ENCODE measurements around the gene FAM169A. TPM values are rescaled to one million over a fixed set of nuclear protein-coding genes. Genes with fewer than 3 reads are reported as not detected.

Gene FAM169A
- total and polyA plus RNA-seq, 2 of the 4 experiments (the other 2 are of a cell fraction): under 0.01 TPM; not detected in 1

GRCh38 chr5:74838262-74838661, 27.9 kb downstream of the FAM169A start:
- no peaks in the 10 kb centered on the region for H3K79me1 ChIP-seq (ENCODE audit: low read depth in 1 of 2, low read length in 2 of 2)
- H3K18ac ChIP-seq (ENCODE audit: low read depth, low read length): no peak overlapping the region
- no peak overlapping the region for H2BK5ac ChIP-seq (ENCODE audit: low read depth, low read length, poor library complexity, severe bottlenecking)
- ChIA-PET POLR2A (ENCODE audit: unreplicated experiment) (no interaction called here), CTCF (no interaction called here)
- H2AK5ac ChIP-seq (ENCODE audit: low read depth, low read length): no peak overlapping the region
- H3K4me1 ChIP-seq (ENCODE audit: control insufficient read depth, insufficient read depth, low read length): no peaks in the 10 kb centered on the region
- no peak overlapping the region for H3K4me2 ChIP-seq (ENCODE audit: low read depth, low read length)
- no peaks in the 10 kb centered on the region for H3K36me3 ChIP-seq (ENCODE audit: control insufficient read depth, insufficient read depth, low read length)
- 67% methylated on average over 1 of the region's 2 CpGs; no CpG with 5 or more reads in 1 of the 2 experiments for WGBS, 2 experiments (ENCODE audit: extremely low coverage in 2 of 2, insufficient read length in 1 of 2)
- H2BK15ac ChIP-seq (ENCODE audit: low read depth, low read length): no peak overlapping the region
- DNase-seq (no peak), ATAC-seq (ENCODE audit: low read depth) (no peak)
- no peak for TF ChIP-seq RFX5 (IDR thresholded peaks at IDR 0.05; ENCODE audit: low read depth, low read length)
- TF ChIP-seq SMC3 (IDR thresholded peaks at IDR 0.05; ENCODE audit: low read depth, low read length): no peak
- no peak for TF ChIP-seq RAD21 (IDR thresholded peaks at IDR 0.05; ENCODE audit: low read length)
- no peak for TF ChIP-seq CEBPB (IDR thresholded peaks at IDR 0.05; ENCODE audit: low read depth, low read length)
- no peak for TF ChIP-seq MAZ (IDR thresholded peaks at IDR 0.05; ENCODE audit: borderline replicate concordance, low read depth, low read length)
- no peak for TF ChIP-seq ELK1 (IDR thresholded peaks at IDR 0.05; ENCODE audit: borderline replicate concordance, low read depth, low read length)
- TF ChIP-seq CTCF (conservative IDR thresholded peaks at IDR 0.05; ENCODE audit: low read depth, low read length): no peak
- TF ChIP-seq POLR2A (IDR thresholded peaks at IDR 0.05; ENCODE audit: low read depth, low read length): no peak
- no peak for TF ChIP-seq MXI1 (IDR thresholded peaks at IDR 0.05; ENCODE audit: borderline replicate concordance, low read depth, low read length)
- in situ Hi-C loops (cut with MboI; ENCODE audit: low sequenced_read_pairs) (no loop called here), intact Hi-C loops (cut with micrococcal nuclease) (no loop called here), dilution Hi-C loops (cut with HindIII; ENCODE audit: low sequenced_read_pairs, unreplicated experiment) (no loop called here)
- no peak overlapping the region for H3K4ac ChIP-seq (ENCODE audit: low read depth, low read length)
- no peak overlapping the region for H3K14ac ChIP-seq (replicated peaks; ENCODE audit: low read depth, low read length)
- no peak overlapping the region for H4K5ac ChIP-seq (ENCODE audit: low read depth, low read length)
- H3K4me3 ChIP-seq (ENCODE audit: insufficient read depth, low read depth, low read length): no peak overlapping the region
- H3K23ac ChIP-seq (ENCODE audit: low read depth, low read length): no peak overlapping the region
- no peaks in the 10 kb centered on the region for H3K9me1 ChIP-seq (ENCODE audit: insufficient read depth, low read length)
- H4K8ac ChIP-seq (ENCODE audit: low read depth in 2 of 2, low read length in 2 of 2): no peak overlapping the region
- H3K27me3 ChIP-seq (ENCODE audit: control insufficient read depth, insufficient read depth, low read length): no peaks in the 10 kb centered on the region
- H3K56ac ChIP-seq (ENCODE audit: extremely low read depth, insufficient read depth, low read length): no peak overlapping the region
- no peak overlapping the region for H4K91ac ChIP-seq (ENCODE audit: insufficient read depth, low read depth, low read length)
- no peak overlapping the region for H3K9ac ChIP-seq (ENCODE audit: low read depth, low read length)
- H2BK120ac ChIP-seq (ENCODE audit: low read depth, low read length): no peak overlapping the region
- H3K27ac ChIP-seq (ENCODE audit: insufficient read depth, low read length): no peak overlapping the region
- no peak overlapping the region for H2AK9ac ChIP-seq (replicated peaks; ENCODE audit: low read depth, low read length, poor library complexity)
- H3K9me3 ChIP-seq (ENCODE audit: control insufficient read depth, insufficient read depth, low read length): no peaks in the 10 kb centered on the region
- H4K20me1 ChIP-seq (ENCODE audit: insufficient read depth, low read length): no peaks in the 10 kb centered on the region
- no peak overlapping the region for H2BK20ac ChIP-seq (ENCODE audit: low read depth, low read length)
- no peak overlapping the region for H2AFZ ChIP-seq (replicated peaks; ENCODE audit: low read length, poor library complexity)
- no TSS peak for BruUV-seq (replicated peaks)
